Measurements from ENCODE around the gene TM9SF1.
A peak's percentile ranks its signal among the peaks of the same experiment; 100 is the strongest.

TM9SF1 gene

DNA sequence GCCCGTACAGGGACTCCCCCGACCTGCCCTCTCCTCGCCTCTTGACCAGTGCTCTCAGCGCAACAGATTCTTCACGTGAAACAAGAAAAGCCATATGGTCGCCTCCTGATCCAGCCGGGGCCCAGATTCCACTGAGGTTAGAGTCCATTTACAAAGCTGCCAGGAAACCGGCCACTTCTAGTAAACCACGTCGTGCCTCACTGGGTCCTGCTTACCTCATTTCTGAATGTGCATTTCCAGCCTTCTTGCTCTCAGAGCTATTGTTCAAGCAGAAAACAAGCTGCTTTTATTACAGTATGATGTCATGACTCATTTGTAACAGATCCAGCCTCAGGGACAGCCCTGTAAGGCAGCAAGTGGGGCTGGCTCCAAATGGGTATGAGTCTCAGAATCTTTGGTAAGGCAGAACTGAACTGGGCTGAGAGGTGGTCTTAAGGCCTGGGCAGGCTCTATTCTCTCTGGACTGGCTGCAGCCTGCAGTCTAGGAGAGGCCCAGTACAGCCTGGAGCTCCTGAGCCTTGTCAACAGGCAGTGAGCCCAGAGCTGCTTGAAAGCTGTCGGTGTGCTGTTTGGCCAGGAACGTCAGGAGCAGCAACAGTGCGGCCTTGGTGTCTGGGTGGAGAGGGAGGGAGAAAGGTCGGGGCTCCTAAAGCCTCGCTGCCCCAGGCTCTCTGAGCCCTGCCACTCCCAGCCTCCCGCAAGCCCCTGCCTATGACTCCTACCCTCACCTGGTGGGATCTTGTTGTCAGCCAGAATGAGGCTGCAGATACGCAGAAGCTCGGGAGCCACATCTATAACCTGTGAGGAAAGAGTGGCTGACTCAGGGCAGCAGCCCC is 15.1 kb downstream of the TM9SF1 start:
- no peak for DNase-seq (ENCODE audit: extremely low read depth in 1 of 2, low read depth in 1 of 2)

DNA sequence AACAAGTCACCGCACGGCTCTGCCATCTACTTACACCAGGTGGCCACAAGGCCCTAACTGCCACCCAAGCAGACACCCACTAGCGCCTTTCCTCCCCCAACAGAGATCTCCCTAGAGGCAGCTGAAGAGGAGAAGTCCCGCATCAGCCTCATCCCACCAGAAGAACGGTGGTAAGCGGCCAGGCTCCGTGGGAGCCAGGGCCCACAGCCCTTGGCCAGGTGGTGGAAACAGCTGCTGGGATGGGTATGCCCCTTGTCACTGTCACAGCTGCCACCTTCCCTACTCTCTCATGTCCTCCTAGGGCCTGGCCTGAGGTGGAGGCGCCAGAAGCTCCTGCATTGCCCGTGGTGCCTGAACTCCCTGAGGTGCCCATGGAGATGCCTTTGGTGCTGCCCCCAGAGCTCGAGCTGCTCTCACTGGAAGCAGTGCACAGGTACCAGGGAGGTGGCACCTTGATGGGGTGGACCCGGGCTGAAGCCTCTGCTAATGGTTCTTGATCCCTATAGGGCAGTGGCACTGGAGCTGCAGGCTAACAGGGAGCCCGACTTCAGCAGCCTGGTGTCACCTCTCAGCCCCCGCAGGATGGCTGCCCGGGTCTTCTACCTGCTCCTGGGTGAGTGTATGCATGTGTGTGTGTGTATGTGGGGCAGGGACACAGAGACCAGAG is 15.8 kb downstream of the TM9SF1 start:
- DNase-seq (ENCODE audit: extremely low read depth in 1 of 2, low read depth in 1 of 2), result no peak

GRCh38 chr14:24178399-24179178 is 16.7 kb downstream of the TM9SF1 start:
- no peak for DNase-seq (ENCODE audit: extremely low read depth in 1 of 2, low read depth in 1 of 2)

GRCh38 chr14:24177891-24178290 is 17.4 kb downstream of the TM9SF1 start:
- no peak for DNase-seq (ENCODE audit: extremely low read depth in 1 of 2, low read depth in 1 of 2)

- no peak for DNase-seq (ENCODE audit: extremely low read depth in 1 of 2, low read depth in 1 of 2)
Measured at GRCh38 chr14:24177041-24177825, 18.0 kb downstream of the TM9SF1 start.

DNA sequence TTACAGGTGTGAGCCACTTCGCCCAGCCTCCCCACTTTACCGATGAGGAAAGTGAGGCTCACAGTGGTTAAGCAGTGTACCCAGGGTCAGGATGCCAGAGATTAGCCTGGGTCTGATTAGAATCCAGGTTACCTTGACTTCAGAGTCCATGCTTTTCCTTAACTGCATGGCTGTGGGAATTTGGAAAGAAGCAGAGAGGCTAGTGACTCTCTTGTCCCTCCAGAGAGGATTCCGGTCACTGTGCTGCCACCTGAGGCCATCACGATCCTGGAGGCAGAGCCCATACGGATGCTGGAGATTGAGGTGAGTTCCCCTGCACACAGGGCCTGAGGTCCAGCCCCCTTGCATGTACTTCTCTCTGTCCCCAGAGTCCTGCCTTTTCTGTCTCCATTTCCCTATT is 18.6 kb downstream of the TM9SF1 start:
- no peak for DNase-seq (ENCODE audit: extremely low read depth in 1 of 2, low read depth in 1 of 2)

DNA sequence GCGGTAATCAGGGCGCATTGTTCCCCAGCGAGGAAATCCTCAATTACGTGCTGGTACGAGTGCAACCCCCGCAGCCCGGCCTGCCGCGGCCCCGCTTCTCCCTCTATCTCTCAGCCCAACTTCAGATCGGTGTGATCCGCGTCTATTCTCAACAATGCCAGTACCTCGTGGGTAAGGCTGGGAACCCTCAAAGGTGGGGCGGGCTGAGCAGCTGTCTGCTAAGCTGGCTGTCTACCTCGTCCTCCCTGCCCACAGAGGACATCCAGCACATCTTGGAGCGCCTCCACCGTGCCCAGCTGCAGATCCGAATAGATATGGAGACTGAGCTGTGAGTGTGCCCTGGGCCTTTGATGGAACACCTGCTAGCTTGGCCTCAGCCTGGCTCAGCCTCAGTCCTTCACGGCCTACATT is 22.4 kb downstream of the TM9SF1 start:
- no peak for DNase-seq (ENCODE audit: extremely low read depth in 1 of 2, low read depth in 1 of 2)

GRCh38 chr14:24172261-24172860 is 22.9 kb downstream of the TM9SF1 start:
- DNase-seq (ENCODE audit: extremely low read depth in 1 of 2, low read depth in 1 of 2), result no peak

- peak; percentile 46 to 79 for DNase-seq (ENCODE audit: extremely low read depth in 1 of 2, low read depth in 1 of 2)
Measured at GRCh38 chr14:24171422-24172260, 23.6 kb downstream of the TM9SF1 start, which contains the start of gene REC8. TSS of gene REC8 (plus strand) at chr14:24172080. CDS start at chr14:24172553, 473 bp downstream.

DNA sequence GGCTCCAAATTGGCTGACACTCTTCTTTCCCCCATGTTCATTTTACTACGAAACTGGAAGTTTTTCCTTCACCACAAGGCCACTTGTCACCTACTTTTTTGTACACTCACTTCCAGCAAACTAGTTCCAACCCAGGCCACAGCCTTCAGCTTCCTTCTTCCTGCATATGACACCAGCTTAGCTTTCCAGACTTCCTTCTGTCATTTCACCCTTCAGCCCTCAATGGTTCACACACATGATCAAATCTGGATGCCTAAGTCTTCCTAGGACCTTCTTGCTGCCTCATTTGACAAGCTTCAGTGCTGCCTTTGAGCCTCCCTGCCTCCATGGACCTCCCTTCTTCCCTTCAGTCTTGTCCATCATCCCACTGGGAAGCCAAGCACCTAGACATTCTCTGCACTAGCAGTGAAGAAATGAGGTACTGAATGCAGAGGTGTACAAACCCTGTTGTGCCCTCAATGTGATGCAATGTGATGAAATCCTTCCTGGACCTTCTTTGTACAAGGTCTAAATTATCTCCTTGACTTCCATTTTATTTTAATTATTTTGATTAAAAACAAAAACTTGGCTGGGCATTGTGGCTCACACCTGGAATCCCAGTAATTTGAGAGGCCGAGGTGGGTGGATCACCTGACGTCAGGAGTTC is 27.6 kb downstream of the TM9SF1 start:
- no peak for DNase-seq (ENCODE audit: extremely low read depth in 1 of 2, low read depth in 1 of 2)

- no peak for DNase-seq (ENCODE audit: extremely low read depth in 1 of 2, low read depth in 1 of 2)
Measured at GRCh38 chr14:24165785-24166184, 29.5 kb downstream of the TM9SF1 start.

DNA sequence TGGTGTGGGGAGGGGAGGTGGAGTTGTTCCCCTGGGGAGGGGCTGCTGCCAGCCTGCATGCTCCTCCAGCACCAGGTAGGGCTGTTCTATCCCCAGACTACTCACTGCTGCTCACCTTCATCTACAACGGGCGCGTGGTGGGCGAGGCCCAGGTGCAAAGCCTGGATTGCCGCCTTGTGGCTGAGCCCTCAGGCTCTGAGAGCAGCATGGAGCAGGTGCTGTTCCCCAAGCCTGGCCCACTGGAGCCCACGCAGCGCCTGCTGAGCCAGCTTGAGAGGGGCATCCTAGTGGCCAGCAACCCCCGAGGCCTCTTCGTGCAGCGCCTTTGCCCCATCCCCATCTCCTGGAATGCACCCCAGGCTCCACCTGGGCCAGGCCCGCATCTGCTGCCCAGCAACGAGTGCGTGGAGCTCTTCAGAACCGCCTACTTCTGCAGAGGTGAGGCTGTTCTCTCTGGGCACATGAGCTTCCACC is 30.7 kb downstream of the TM9SF1 start:
- DNase-seq (ENCODE audit: extremely low read depth in 1 of 2, low read depth in 1 of 2), result no peak

DNA sequence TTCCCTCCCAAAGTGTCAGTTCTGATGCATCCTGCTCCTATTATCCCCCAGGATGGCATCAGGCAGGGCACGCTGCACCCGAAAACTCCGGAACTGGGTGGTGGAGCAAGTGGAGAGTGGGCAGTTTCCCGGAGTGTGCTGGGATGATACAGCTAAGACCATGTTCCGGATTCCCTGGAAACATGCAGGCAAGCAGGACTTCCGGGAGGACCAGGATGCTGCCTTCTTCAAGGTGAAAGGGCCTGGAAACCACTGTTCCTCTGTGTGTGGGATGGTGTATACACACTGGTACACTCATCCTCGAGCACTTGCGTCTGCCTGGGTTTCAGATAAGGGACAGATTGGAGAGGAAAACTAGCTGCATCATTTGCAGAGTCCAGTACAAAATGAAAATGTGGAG is 33.1 kb downstream of the TM9SF1 start:
- DNase-seq (ENCODE audit: extremely low read depth in 1 of 2, low read depth in 1 of 2), result no peak

DNA sequence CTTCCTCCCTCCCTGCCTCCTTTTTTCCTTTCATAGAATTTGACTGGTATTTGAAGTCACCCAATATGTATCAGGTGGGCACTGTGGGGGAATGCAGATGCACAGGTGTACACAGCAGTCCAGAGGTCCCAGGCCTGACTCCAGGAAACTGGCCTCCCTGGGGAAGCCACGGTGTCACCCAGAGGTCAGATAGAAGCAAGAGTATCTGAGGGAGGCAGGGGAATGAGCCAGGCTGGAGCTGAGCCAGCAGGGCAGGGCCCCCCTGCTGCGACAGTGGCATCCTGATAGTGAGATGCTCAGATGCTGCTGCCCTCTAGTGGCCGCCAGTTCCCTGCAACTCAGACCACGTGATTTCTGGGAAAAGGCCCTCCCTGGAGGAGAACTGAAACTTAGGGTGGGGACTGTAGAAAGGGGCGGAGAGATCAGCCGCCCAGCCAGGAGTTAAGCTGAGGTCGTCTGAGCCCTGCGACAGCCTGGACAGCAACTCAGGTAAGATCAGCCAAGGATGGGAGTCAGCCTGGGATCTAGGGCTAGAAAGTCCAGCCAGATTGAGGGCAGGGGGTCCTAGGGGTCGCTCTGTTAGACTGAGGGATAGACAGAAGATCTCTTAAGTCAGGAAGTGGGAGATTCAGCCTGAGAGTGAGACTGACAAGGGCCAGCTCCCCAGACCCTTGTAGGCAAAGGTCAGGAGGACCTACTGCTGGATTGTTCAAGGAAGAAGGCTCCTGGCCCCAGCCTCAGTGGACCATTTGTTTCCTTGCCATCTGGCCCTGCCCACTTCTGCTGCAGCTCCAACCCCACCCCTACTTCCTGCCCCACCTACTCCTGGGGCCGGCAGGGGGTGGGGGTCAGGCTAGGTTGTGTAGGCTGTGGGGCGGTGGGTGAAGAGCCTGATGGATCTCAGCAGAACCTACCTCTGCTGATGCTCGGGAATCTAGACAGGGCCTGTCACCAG is 34.1 kb downstream of the TM9SF1 start, which contains the start of gene IRF9:
IRF9 (plus strand) TSS at position 416 of the 955 bp plus-strand sequence. CDS start 880 bp downstream, outside the sequence.
- DNase-seq (ENCODE audit: extremely low read depth in 1 of 2, low read depth in 1 of 2), result peak; percentile 88 to 92

GRCh38 chr14:24160499-24160849 is 34.8 kb downstream of the TM9SF1 start:
- DNase-seq (ENCODE audit: extremely low read depth in 1 of 2, low read depth in 1 of 2), result no peak

- no peak for DNase-seq (ENCODE audit: extremely low read depth in 1 of 2, low read depth in 1 of 2)
Measured at GRCh38 chr14:24159777-24160498, 35.3 kb downstream of the TM9SF1 start.

GRCh38 chr14:24157331-24157730 is 37.9 kb downstream of the TM9SF1 start:
- DNase-seq (ENCODE audit: extremely low read depth in 1 of 2, low read depth in 1 of 2), result no peak

All from stimulated activated CD8-positive, alpha-beta memory T cell treated with anti-CD3 and anti-CD28 coated beads, Interleukin-7, amount 100 ng/mL, for 48 hours (primary cell).